CD4-positive, alpha-beta T cell (primary cell): ENCODE data around the gene ABCD3. TPM values are rescaled to one million over a fixed set of nuclear protein-coding genes. Genes with fewer than 3 reads are reported as not detected.

ENCODE experiments used
- ATAC-seq: fragments of 200-7000 bp; cut with Tn5 transposase; one replicate; pipeline ENCODE4 v1.10.0; 2022; ENCODE audit warnings: mild to moderate bottlenecking; ENCODE audit not compliant: poor library complexity
- CTCF ChIA-PET: fragments of 350-600 bp; sonication (Branson Sonifier 250); formaldehyde crosslinking; loops from one replicate; lab custom pipeline; 2021; ENCODE audit warnings: antibody characterized with exemption, inconsistent platforms; lab: Charles Lee
- POLR2A ChIA-PET: fragments of 350-600 bp; sonication (Branson Sonifier 250); formaldehyde crosslinking; loops from one replicate; lab custom pipeline; 2021; ENCODE audit warnings: antibody characterized with exemption, inconsistent platforms; lab: Charles Lee
- DNase-seq, 14 experiments: peaks; one replicate each; pipeline ENCODE4 v3.0.0-alpha.2; 2013 to 2020; ENCODE audit warnings: mixed read lengths in 2 of 14
- H3K27ac ChIP-seq, 2 donors: one replicate each; pipeline versions ENCODE4 v1.5.1 to v1.7.0; 2013; ENCODE audit warnings: low read length in 2 of 2, low read depth in 1 of 2, mild to moderate bottlenecking in 1 of 2
- H3K27me3 ChIP-seq, 2 experiments: 1 replicate in 1 of 2; 2 replicates in 1 of 2; pipeline versions ENCODE4 v1.6.1 to v1.7.0; 2013; ENCODE audit warnings: low read length in 2 of 2, control low read depth in 1 of 2, mild to moderate bottlenecking in 1 of 2, moderate library complexity in 1 of 2; ENCODE audit not compliant: insufficient read depth in 2 of 2, control insufficient read depth in 1 of 2
- H3K36me3 ChIP-seq: one replicate; pipeline ENCODE4 v1.6.1; 2013; ENCODE audit warnings: low read length, control low read depth; ENCODE audit not compliant: insufficient read depth
- H3K4me1 ChIP-seq: one replicate; pipeline ENCODE4 v1.6.1; 2013; ENCODE audit warnings: low read length, control low read depth; ENCODE audit not compliant: insufficient read depth
- H3K4me3 ChIP-seq: one replicate; pipeline ENCODE4 v1.5.1; 2013; ENCODE audit warnings: mild to moderate bottlenecking, low read length, moderate library complexity
- H3K9me3 ChIP-seq, 2 experiments: 1 replicate in 1 of 2; 2 replicates in 1 of 2; pipeline versions ENCODE4 v1.6.1 to v1.7.0; 2013; ENCODE audit warnings: low read length in 2 of 2, mild to moderate bottlenecking in 2 of 2, control low read depth in 1 of 2, moderate library complexity in 1 of 2; ENCODE audit not compliant: control insufficient read depth in 1 of 2, insufficient read depth in 1 of 2
- H3K27ac Mint-ChIP-seq: one replicate; pipeline ENCODE4 v1.8.0; 2020; ENCODE audit warnings: mixed read lengths
- H3K27me3 Mint-ChIP-seq: one replicate; pipeline ENCODE4 v1.8.0; 2021; ENCODE audit warnings: mixed read lengths
- H3K36me3 Mint-ChIP-seq: one replicate; pipeline ENCODE4 v1.8.0; 2021; ENCODE audit warnings: low read depth, mixed read lengths
- H3K4me1 Mint-ChIP-seq: one replicate; pipeline ENCODE4 v1.8.0; 2021; ENCODE audit warnings: low read depth, mixed read lengths
- H3K4me3 Mint-ChIP-seq: one replicate; pipeline ENCODE4 v1.8.0; 2020; ENCODE audit warnings: mild to moderate bottlenecking, mixed read lengths
- H3K9me3 Mint-ChIP-seq: one replicate; pipeline ENCODE4 v1.8.0; 2020; ENCODE audit warnings: mixed read lengths
- intact Hi-C, 2 experiments: fragments of 100-400 bp; cut with DNase I in 1 of 2; cut with micrococcal nuclease in 1 of 2; formaldehyde crosslinking; loops; one replicate each; pipeline versions ENCODE4 v1.15.1 to v1.9.0; 2023 to 2025; cut with DNase I, micrococcal nuclease
- total RNA-seq, 174 experiments: library from RNA in 2 of 174; stranded (reverse) in 2 of 174; gene quantifications; one replicate each; pipeline ENCODE4 v1.2.3 and lab custom pipeline; 2021 to 2026
- TF ChIP-seq, protein P1 (sequence below): fragments of 200-600 bp; IDR thresholded peaks from one replicate; pipeline ENCODE4 v1.8.0; 2022; ENCODE audit warnings: antibody characterized with exemption, mild to moderate bottlenecking

ABCD3 gene
- total RNA-seq, 2 experiments from 2014 or later: 13.0 to 13.5 TPM

DNA sequence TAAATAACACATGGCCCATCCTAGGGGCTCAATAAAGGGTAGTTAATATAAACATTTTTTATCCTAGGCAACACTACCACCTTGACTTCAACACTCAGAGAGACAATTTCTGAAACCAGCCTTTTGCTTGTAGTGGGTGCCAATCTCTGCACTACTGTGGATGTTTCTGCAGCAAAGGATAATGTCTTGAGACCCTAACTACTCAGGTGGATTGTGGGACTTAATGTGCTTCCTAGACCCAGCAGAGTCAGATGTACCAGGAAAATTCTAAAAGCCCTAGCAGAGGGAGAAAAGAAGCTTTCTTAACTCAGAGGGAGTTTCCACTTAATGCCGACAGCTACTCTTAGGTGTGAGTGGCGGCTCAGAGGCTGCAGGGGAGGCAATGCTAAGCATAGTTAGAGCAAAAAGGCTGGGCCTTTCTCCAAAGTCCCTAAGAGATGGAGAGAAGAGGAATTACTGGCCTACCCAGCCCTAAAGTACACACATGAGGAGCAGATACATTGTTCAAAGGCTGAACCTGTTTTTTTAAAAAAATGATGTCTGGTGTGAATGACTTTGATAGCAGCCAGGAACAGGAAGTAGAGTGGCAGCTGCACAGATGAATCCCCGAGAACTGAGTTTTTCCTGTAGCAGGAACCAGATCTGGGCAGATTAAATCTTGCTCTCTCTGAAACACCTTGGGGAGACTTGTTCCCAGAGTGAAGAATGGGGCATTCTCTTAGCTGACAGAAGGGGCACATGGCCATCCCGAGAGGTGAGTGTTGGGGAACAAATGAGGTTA, 33.5 kb upstream of the ABCD3 start:
- Mint-ChIP-seq H3K27me3 (no peaks in the 10 kb centered on the region), H3K36me3 (no peaks in the 10 kb centered on the region), H3K4me1 (peaks cover 33% of the 10 kb centered on the region), H3K9me3 (no peaks in the 10 kb centered on the region), H3K27ac (peak overlapping the region; percentile 78), H3K4me3 (peak overlapping the region; percentile 59)
- peak; percentile 79 for ATAC-seq
- peak in 5 of 14 experiments; percentile 2 to 44 (median 29) for DNase-seq
- Histone ChIP-seq H3K27ac (peak overlapping the region in 1 of 2 donors; percentile 16), H3K4me1 (peaks cover 14% of the 10 kb centered on the region), H3K36me3 (no peaks in the 10 kb centered on the region), H3K9me3 (no peaks in the 10 kb centered on the region), H3K4me3 (no peak overlapping the region), H3K27me3 (no peaks in the 10 kb centered on the region)
- POLR2A ChIA-PET: interaction anchor here (1.0 kb wide), 1 partner anchor 34 kb away, joined by 3 read pairs; no protein-coding TSS in a partner anchor
- TF ChIP-seq, protein P1, sequence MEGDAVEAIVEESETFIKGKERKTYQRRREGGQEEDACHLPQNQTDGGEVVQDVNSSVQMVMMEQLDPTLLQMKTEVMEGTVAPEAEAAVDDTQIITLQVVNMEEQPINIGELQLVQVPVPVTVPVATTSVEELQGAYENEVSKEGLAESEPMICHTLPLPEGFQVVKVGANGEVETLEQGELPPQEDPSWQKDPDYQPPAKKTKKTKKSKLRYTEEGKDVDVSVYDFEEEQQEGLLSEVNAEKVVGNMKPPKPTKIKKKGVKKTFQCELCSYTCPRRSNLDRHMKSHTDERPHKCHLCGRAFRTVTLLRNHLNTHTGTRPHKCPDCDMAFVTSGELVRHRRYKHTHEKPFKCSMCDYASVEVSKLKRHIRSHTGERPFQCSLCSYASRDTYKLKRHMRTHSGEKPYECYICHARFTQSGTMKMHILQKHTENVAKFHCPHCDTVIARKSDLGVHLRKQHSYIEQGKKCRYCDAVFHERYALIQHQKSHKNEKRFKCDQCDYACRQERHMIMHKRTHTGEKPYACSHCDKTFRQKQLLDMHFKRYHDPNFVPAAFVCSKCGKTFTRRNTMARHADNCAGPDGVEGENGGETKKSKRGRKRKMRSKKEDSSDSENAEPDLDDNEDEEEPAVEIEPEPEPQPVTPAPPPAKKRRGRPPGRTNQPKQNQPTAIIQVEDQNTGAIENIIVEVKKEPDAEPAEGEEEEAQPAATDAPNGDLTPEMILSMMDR: no peak
- intact Hi-C loops: no loop called here
- CTCF ChIA-PET: no interaction called here

GRCh38 chr1:94385308-94385929, 32.8 kb upstream of the ABCD3 start:
- ChIA-PET CTCF (no interaction called here), POLR2A (interaction anchor here (0.6 to 0.8 kb wide), 2 partner anchors 32 to 155 kb away, joined by 3 read pairs; no protein-coding TSS in a partner anchor)
- DNase-seq (no peak), ATAC-seq (peak; percentile 17)
- no peaks in the 10 kb centered on the region for H3K27me3 Mint-ChIP-seq
- Histone ChIP-seq H3K36me3 (no peaks in the 10 kb centered on the region), H3K27ac (no peak overlapping the region), H3K27me3 (no peaks in the 10 kb centered on the region), H3K4me3 (no peak overlapping the region), H3K9me3 (peaks cover 0 to 2% of the 10 kb centered on the region in 2 experiments), H3K4me1 (peaks cover 14% of the 10 kb centered on the region)
- intact Hi-C loops: no loop called here
- peaks cover 33% of the 10 kb centered on the region for H3K4me1 Mint-ChIP-seq
- no peaks in the 10 kb centered on the region for H3K9me3 Mint-ChIP-seq
- no peaks in the 10 kb centered on the region for H3K36me3 Mint-ChIP-seq
- peak overlapping the region; percentile 78 for H3K27ac Mint-ChIP-seq
- TF ChIP-seq, protein P1: no peak
- H3K4me3 Mint-ChIP-seq: peak overlapping the region; percentile 59

DNA sequence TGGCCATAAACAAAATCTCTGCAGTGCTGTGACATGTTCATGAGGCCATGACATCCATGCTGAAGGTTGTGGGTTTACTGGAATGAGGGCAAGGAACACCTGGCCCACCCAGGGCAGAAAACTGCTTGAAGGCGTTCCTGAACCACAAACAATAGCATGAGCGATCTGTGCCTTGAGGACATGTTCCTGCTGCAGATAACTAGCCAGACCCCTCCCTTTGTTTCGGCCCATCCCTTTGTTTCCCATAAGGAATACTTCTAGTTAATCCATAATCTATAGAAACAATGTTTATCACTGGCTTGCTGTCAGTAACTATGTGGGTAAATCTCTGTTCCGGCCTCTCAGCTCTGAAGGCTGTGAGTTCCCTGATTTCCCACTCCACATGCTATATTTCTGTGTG, 28.9 kb upstream of the ABCD3 start:
- no peak overlapping the region for H3K4me3 Mint-ChIP-seq
- no peaks in the 10 kb centered on the region for H3K27me3 Mint-ChIP-seq
- H3K4me1 Mint-ChIP-seq: peaks cover 15% of the 10 kb centered on the region
- Histone ChIP-seq H3K4me1 (peaks cover 11% of the 10 kb centered on the region), H3K27me3 (no peaks in the 10 kb centered on the region), H3K4me3 (no peak overlapping the region), H3K27ac (no peak overlapping the region), H3K9me3 (peaks cover 0 to 3% of the 10 kb centered on the region in 2 experiments), H3K36me3 (no peaks in the 10 kb centered on the region)
- no peaks in the 10 kb centered on the region for H3K9me3 Mint-ChIP-seq
- ATAC-seq (no peak), DNase-seq (no peak)
- CTCF ChIA-PET: no interaction called here
- TF ChIP-seq, protein P1: no peak
- no peak overlapping the region for H3K27ac Mint-ChIP-seq
- POLR2A ChIA-PET: no interaction called here
- intact Hi-C loops: no loop called here
- H3K36me3 Mint-ChIP-seq: no peaks in the 10 kb centered on the region
